ENCODE data around the gene GTF2A1.

GTF2A1 gene

DNA sequence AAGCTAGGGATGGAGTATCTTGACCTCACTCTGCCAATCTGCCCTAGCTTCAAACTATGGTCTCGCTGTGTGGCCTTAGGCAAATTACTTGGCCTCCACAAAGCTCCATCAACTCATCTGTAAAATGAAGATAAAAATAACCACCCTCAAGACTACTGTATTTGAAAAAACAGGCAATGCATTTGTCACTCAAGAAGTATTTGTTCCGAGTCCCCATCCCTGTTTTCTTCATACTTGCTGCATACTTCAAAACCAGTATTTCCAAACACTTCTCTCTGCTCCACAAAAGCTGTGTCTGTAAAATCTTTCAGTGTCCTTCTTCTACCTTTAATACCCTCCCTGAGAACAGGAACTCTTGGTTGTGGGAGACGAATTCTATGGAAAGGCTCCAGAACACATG, 47.9 kb downstream of the GTF2A1 start:
- no peak for DNase-seq

DNA sequence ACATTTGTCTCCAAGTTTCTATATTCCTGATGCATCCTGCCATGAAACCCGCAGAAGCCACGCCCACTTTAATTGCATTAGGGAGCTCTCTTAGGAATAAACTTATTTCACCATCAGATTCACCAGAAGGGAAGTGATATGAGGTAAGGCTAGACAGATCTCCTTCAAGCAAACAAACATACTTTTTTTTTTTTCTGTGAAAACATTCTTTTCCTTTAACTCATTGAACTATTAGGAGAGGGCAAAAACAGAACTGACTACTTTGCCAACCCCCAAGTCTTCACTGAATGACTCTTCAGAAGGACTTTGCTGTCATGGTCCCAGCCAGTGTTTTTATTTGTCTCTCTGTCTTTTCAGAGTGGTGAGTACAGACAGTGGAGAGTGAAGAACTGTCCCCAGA, 48.4 kb downstream of the GTF2A1 start:
- DNase-seq, result no peak

DNA sequence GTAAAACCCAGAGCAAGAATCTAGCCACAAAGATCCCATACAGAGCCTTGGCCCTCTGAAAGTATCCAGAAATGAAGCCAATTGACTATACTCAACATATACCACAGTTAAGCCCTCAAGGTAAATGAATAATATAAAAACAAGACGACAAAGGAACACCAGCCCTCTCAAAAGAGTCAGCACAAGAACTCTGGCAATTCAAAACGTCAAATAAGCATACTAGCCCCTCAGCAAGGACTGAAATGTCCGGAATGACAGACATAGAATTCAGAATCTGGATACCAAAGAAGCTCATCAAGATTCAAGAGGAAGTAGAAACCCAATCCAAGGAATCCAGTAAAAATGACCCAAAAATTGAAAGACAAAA, 49.9 kb downstream of the GTF2A1 start:
- DNase-seq, result no peak

DNA sequence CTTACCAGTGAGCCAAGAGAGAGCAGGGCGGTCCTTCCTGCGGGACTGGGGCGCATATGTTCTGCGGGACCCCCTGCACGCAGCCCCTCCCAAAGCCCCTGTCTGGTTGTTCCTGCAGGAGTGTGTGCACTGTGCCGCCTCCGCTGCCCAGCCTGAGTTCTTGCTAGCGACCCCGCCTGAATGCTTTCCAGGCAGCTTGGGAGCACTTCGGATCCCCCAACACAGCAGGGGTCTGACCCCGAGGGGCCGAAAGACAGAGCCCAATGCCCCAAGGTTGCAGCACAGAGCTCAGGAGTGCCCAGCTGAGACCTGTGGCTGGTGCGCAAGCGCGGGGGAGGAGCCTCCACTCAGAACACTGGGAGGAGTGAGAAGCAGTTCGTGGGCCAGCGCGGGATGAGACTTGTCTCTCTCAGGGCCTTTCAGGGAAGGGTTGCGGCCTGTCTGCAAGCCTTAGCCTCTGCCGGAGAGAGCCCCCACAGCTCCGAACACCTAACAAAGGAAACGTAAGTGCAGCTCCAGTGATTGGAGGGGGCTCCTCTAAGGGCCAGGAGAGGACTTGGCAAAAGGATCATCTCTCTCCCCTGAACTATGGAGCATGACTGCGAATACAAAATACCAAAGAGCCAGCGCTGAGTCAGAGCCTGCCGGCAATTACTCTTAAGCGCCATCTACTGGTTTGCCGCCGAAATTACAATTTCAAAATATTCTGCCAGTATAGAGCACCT, 50.5 kb downstream of the GTF2A1 start:
- peak; percentile 60 to 79 (median 74) for DNase-seq

DNA sequence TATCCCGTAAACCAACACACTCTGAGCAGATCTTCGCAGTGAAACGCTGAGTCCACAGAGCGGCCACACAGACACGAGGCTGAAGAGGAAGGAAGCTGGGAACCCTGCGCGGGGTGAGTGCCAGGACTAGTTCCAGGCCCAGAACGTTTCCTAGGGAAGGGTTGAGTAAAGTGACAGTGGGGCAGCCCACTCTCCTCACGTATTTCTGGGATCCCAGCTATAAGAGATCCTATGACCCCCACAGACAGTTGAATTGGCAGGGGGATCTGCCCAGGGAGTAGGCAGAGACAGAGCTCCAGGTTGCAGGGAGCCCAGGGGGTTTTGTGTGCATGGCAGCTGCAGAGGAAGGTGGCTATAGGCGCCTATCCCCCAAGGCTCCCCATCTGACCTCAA, 51.1 kb downstream of the GTF2A1 start:
- no peak for DNase-seq

DNA sequence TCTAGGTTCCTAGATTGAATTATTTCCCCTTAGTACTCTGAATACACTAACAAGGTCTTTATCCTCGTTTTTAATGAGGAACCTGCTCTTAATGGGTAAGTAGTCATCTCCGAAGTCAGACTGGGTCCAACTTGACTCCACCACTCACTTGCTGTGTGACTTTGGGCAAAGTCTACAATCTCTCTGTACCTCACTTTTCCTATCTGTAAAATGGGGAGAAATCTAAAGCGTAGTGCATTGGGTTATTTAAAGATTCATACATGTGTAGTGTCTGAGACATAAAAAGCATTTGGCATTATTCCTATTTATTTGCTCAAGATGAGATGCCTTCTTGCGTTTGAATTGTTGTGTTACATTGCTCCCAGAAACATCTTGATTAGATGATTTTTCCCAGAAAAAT, 51.5 kb downstream of the GTF2A1 start:
- DNase-seq, result no peak

DNA sequence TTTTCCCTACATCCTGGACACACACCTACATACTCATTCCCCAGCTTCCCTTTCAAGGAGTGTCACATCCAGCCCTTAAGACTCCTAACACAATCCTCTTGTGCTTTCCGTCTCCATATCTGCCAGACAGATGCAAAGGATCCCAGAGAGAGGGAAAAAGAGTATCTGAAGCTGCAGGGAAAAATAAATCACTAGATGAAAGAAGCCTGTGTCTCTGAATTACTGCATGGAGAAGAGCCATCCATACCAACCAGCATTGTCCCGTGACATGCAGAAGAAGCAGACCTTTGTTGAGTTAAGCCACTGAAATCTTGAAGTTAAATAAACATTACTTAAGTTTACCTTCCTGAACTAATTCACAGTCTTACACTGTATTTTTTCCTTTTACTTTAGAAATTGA, 54.6 kb downstream of the GTF2A1 start:
- DNase-seq, result no peak

DNA sequence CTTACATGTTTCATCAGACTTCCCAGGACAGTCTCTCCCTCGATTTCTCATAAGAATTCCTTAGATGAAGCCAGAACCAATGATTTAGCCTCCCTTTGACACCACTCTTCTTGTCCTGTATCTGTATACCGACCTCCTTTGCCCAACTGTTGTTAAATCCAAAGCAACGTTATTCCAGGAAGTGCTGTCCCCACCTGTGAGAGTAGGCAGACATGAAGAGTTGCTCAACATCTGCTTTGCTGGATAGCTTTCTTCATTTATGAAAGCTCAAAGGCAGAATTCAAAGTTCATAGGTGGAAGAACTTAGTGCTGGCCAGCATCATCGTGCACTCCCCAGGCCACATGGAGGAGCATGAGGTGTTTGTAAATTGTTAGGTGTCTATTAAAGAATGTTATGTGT, 55.6 kb downstream of the GTF2A1 start:
- DNase-seq, result no peak

DNA sequence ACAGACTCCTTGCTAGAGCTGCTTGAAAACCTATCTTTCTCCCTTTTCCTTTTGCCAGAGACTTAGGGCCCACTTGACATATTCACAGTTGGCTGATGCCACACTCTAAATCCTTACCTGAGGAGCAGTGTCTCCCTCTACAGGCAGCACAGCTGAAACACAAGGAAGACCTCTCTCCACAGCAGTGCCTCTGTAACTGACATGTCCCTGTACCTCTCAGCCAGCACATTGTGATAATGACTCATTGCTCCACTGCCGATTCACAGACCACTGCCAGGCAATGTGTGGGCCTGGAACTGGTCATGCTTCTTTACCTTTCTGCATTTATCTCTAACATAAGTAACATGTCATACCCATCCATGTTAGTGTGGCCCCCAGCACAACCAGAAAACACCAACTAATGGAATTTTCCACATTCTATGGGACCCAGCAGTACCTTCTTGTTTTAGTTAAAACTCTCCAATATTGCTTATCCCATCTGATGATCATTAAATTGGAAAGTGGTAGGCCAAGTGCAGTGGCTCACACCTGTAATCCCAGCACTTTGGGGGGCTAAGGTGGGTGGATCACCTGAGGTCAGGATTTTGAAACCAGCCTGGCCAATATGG, 56.5 kb downstream of the GTF2A1 start:
- DNase-seq, result no peak

DNA sequence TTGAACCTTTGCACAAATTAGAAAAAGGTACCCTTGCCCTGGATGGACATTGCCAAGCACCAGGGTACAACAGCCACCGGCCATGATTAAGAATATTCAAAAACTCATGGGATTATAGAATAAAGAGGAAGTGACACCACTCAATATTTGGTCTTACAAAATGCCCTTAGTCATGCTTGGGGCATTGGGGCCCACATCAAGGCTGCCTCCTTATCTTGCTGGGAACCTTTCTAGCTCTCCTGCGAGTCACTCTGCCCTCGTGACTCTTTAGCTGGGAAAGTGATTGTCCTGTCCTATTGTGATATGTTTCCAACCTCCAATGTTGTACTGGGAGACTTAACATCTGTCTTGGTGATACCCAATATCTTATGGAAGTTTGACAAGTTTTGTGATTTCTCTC, 57.8 kb downstream of the GTF2A1 start:
- no peak for DNase-seq

DNA sequence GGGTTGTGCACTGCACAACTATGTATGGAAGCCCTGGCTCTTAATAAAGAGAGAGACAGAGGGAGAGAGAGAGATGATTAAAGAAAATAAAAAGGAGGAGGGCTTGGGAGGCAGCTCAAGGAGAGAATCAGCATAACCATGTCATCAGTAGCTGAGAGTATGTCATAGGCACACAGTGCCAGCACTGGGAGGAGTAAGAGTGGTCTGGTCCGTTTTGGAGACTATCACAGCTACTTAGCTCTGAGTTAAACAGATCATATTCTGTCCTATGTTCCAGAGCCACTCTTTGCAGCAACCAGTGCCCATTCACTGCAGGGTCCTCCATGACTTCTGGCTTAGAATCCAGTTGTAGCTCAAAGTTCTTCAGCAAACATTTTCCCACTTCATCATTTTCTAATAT, 59.0 kb downstream of the GTF2A1 start:
- no peak for DNase-seq

DNA sequence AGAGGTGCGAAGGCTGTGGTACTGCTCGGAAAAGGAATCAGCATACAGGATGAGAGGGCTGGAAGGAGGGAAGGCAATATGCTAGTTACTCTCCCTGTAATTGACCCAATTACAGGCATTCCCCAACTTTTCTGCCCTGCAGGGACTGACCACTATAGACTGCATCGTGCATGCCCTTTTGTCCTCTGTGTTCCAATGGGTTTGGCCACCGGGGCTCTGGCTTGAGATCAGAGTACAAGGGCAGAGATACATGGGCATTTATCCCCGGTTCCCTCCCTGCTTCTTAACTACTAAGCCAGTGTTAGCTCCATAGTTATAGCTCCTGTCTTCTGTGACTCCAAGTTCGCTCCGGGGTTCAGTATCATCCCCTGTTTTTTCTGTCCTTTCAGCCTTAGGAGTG, 59.7 kb downstream of the GTF2A1 start:
- DNase-seq, result no peak

DNA sequence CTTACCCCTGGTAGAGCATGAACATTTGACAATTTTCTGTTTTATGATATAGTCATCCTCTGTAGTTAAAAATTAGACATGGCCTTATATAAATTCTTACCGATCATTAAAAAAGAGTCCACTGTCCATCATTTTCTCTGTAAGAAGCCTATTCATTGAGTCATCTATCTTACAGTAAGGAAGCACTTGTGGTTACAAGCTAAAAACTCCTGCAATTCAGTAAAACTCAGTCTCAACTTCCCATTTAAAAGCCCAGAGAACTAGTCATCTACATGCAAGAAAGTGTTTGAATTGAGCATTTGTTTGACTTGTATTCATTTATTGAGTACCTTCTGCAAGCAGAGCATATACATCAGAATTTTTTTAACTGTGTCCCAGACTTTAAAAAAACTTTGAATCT, 63.3 kb downstream of the GTF2A1 start:
- DNase-seq, result no peak

DNA sequence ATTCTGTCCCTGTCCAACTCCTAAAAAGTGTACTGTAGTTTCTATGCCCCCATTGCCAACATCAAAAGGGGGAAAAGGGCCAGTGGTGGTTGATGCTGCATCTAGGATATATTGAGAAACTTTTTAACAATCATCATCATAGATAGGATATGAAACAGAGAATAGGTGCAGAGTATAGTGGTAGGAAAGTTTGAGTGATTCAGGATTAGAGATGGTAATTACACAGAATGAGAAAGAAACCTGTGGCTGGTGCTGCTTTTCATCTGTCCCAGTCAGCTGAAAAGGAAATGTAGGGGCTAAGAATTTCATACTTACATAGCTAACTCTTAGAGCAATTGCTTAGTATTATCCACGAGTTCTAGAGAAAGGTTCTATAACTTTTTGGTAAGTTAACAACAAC, 67.6 kb downstream of the GTF2A1 start:
- DNase-seq, result no peak

DNA sequence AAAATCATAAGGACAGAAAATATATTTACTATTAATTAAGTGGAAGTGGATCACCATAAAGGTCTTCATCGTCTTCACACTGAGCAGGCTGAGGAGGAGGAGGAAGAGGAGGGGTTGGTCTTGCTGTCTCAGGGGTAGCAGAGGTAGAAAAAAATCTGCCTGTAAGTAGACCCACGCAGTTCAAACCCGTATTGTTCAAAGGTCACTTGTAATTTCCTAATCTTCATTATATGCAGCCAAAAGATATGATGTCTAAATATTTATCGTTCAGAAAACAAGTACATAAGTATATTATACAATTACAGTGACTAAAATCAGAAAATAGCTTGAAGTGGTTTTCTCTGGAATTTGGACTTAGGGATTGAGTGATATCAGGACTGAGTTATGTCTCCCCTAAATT, 72.1 kb downstream of the GTF2A1 start:
- no peak for DNase-seq

DNA sequence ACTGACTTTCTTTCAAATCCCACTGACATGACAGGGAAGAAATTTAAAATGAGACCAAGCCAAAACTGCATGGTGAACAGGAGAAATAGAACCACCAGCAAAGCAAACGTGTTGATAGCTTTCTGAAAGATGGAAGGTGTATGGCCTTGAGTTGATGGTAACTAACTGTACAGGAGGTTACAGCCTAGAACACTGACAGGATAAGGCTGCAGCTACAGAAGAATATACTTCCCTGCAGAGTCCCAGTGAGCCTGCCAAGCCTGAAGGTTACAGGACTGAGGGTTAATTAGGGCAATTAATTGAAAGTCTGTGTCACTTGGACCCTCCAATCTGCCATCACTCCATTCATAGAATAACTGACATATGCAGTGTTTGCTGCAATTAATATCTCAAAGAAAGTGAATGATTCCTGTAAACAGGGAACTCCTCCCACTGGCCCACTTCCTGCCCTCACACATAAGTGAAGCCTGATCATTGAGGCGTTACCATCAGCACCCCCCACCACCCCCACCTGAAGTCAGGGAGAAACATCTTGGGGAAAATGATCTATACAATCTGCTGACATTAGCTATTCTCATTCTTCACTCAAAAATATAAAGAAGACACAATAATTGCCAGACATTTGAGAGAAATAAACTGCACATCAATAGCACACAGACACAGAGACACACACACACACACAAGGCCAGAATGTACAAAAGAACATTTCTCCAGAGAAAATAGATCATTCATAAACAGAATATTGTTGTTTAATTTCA, 73.4 kb downstream of the GTF2A1 start:
- no peak for DNase-seq

DNA sequence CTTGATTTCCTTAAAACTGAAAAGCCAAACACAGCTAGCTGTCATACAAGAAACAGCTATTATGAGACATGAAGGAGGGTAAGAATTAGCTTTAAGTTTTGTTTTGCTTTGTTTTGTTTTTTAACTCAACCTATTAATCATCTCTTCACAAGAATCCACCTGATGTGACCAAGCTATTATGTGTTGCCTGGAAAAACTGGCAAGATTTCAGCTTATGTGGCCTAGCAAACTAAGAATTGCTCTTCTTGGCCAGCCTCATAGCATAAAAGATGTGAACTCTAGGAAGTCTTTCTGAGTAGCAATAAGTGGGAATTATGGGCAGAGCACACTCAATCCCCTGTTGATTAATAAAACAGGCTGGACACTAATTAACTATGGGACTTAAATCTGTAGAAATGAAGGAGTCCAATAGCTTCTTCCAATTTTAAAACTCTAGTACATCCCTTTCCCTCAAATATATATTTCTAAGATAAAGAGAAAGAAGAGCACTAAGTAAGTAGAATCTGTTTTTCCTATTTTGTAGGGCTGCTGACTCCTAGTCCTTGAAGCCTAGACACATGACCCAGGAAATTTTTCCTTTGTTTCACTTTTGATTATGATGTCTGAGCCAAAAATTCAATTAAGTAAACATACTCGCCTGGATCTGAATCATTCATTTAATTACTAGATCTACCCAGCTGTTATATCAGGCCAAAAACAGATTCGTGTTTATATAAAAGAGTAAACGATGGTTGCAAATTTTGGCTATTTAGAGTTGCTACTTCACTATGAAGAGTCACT, 75.7 kb downstream of the GTF2A1 start:
- no peak for DNase-seq

DNA sequence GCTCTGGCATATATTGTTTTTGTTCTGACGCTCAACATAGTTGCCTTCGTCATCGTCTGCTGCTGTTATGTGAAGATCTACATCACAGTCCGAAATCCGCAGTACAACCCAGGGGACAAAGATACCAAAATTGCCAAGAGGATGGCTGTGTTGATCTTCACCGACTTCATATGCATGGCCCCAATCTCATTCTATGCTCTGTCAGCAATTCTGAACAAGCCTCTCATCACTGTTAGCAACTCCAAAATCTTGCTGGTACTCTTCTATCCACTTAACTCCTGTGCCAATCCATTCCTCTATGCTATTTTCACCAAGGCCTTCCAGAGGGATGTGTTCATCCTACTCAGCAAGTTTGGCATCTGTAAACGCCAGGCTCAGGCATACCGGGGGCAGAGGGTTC, 77.0 kb downstream of the GTF2A1 start:
- DNase-seq, result no peak

DNA sequence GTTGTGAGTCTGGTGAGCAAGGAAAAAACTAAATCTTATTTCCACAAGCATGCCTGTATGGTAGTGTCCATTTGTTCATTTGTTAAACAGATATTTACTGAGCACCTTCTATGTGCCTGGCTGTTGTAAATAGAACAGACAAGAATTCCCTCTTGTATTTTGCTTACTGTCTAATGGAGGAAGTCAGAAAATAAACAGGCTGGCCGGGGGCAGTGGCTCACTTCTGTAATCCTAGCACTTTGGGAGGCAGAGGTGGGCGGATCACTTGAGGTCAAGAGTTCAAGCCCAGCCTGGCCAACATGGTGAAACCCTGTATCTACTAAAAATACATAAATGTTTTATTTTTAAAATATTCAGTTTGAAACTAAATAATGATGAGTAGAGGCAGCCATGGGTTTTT, 79.3 kb downstream of the GTF2A1 start:
- DNase-seq, result no peak

DNA sequence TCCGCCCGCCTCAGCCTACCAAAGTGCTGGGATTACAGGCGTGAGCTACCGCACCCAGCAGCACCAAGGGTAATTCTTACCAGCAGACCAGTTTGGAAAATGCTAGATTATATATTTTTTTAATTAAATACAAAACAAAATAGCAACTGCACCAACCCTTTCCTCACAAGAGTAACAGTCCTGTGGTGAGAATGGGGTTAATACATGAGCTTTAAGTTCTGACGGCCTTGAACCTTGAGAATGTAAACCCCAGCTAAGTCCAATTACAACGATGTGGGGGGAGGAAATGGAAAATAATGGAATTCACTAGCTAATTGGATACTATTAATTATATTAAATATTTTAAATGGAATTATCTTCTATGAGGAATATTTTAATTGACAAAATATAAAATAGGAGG, 82.3 kb downstream of the GTF2A1 start:
- no peak for DNase-seq

DNA sequence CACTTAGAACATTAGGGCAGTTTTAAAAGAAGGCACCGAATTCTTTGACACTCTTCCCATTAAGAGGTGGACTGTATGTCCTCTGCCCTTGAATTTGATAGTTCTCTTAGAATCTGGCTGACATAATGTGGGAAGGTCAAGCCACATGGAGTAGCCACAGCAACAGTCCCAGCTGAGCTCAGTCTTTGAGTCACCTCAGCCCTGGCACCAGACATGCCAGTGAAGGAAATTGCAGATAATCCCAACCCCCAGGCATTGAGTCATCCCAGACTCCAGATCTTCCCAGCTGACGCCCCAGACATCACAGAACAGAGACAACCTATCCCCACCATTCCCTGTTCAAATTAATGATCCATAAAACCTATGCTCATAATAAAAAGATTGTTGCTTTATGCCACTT, 83.4 kb downstream of the GTF2A1 start:
- no peak for DNase-seq

DNA sequence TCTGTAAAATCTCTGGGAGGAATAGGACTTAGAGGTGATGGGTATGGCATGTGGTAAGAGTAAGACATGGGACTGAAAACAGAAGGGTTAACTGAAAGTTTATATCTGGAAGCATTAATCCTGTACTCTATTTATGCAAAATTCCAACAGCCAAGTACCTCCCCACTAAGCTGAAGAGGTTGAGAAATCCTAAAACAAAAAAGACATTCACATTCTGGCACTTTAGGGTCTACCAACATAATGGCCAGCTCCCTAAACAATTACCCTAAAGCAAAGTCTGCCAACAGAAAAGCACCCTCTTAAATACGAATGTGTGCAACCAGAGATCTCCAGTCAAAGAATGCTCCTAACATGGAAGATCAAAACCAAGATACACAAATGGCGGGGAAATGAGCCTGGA, 87.4 kb downstream of the GTF2A1 start:
- no peak for DNase-seq

DNA sequence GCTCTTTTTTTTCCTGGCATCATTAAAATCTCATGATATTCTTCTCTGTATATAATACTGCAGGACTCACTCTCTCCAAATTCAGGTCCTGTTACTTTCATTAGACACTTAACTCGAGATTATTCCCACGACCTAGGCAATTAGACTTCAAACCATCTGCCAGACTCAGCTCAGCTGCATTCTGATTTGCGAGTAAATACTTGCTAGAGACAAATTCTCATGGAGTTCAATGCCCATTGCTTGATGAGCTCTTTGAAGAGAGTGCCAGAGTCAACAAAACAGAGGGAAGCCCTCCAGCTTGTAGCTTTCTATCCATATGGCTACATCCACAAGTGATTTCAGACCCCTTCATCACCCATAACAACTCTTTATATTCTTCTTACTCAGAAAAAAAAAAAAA, 88.3 kb downstream of the GTF2A1 start:
- DNase-seq, result no peak

DNA sequence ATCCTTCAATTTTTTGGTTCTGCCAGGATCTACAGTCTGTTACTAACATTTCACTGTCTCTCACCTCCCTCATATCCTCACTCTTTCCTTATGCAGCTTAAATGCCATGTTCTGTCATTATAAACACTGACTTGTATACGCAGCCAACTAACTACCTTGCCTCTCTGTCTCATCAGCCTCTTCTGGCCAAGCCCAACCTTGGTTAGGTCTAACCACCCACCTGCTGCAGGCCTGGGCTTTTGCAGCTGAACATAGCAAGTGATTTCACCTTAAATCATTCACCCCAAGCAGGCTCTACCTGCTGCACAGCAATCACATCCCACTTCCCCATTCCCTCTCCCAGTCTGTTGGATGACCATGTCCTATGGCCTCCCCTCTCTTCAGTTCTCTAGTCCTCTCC, 91.5 kb downstream of the GTF2A1 start:
- no peak for DNase-seq

Measured in activated CD4-positive, CD25-positive, alpha-beta regulatory T cell (primary cell).